ENCODE results near the gene EBP.

DNA sequence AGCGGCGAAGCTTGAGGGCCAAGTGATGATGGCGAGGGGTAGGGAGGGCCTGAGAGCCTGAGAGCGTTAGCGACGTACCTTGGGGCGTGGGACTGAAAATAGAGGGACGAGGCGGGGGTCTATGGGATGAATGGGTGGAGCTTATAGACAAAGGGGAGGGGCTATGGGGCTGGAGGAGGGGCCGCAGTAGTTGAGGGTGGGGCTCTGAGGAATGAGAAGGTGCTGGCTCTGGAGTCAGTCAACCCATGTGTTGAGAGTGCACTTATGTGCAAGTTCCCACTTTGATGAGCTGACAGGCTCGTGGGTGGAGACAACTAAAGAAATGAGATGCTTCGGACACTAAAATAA is 18.4 kb downstream of the EBP start:
- TF ChIP-seq CTCF (IDR thresholded peaks at IDR 0.05; ENCODE audit: insufficient read depth, low read depth, low read length), result no peak
- no peak for TF ChIP-seq EZH2 (IDR thresholded peaks at IDR 0.05; ENCODE audit: insufficient read depth, low read length)
